Upper lobe of left lung (tissue), 4 donors: ENCODE data around the gene OPCML.

Experiments used
- CTCF ChIP-seq, 6 experiments: fragments of 450-650 bp in 4 of 6; fragments of 200-600 bp in 2 of 6; sonication (generic) in 2 of 6; IDR thresholded peaks; one replicate each; pipeline ENCODE4 v1.5.1; 2016 to 2019; ENCODE audit warnings: antibody characterized with exemption in 6 of 6
- EP300 ChIP-seq, 4 donors: sonication (generic); formaldehyde crosslinking; IDR thresholded peaks; one replicate each; pipeline ENCODE4 v1.5.1; 2017; ENCODE audit warnings: antibody characterized with exemption in 4 of 4, control low read depth in 2 of 4
- POLR2A ChIP-seq, 4 donors: fragments of 450-650 bp; IDR thresholded peaks; one replicate each; pipeline ENCODE4 v1.5.1; 2016 to 2017; ENCODE audit warnings: antibody characterized with exemption in 4 of 4, mild to moderate bottlenecking in 2 of 4
- POLR2AphosphoS5 ChIP-seq, 2 donors: sonication (generic); formaldehyde crosslinking; IDR thresholded peaks; one replicate each; pipeline ENCODE4 v1.5.1; 2017; ENCODE audit warnings: antibody characterized with exemption in 2 of 2

GRCh38 chr11:133234883-133235282 is 297.4 kb downstream of the OPCML start:
- TF ChIP-seq CTCF (IDR thresholded peaks at IDR 0.05): no peak
- TF ChIP-seq POLR2A (IDR thresholded peaks at IDR 0.05): no peak
- TF ChIP-seq POLR2AphosphoS5 (IDR thresholded peaks at IDR 0.05): no peak
- no peak for TF ChIP-seq EP300 (IDR thresholded peaks at IDR 0.05)
